ENCODE data around the gene KIAA0513.

The KIAA0513 gene

DNA sequence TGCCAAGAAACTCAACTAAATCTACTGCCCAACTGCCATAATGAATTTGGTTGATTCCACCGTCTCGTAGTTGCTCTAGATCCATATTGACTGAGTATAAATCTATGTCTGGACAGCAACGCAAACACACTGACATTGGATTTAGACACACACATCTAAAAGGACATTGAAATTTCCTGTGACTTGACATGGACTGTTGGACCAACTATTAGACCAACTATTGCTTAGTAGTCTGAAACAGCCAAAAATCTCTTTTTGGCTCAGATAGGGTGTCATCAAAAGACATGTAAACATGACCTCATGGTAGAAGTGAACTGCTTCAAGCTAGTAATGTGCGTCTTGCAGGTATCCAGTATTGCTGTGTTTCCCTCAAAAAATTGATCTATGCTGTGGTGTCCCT is 31.3 kb downstream of the KIAA0513 start:
- H3K4me1 ChIP-seq (ENCODE audit: control insufficient read depth, insufficient read depth, low read length): peaks cover 6% of the 10 kb centered on the region
- H3K9ac ChIP-seq (ENCODE audit: low read length in 2 of 2): no peak overlapping the region
- H3K9me3 ChIP-seq (ENCODE audit: control insufficient read depth in 2 of 2, low read length in 2 of 2): no peaks in the 10 kb centered on the region
- no peak overlapping the region for H3K4me3 ChIP-seq (ENCODE audit: low read length in 2 of 2)
- H3K36me3 ChIP-seq (ENCODE audit: control insufficient read depth in 2 of 2, insufficient read depth in 2 of 2, low read length in 2 of 2): no peaks in the 10 kb centered on the region
- H3K27ac ChIP-seq (ENCODE audit: low read length): no peak overlapping the region
- H3K27me3 ChIP-seq (ENCODE audit: control insufficient read depth in 1 of 2, insufficient read depth in 2 of 2, low read length in 2 of 2): no peaks in the 10 kb centered on the region

DNA sequence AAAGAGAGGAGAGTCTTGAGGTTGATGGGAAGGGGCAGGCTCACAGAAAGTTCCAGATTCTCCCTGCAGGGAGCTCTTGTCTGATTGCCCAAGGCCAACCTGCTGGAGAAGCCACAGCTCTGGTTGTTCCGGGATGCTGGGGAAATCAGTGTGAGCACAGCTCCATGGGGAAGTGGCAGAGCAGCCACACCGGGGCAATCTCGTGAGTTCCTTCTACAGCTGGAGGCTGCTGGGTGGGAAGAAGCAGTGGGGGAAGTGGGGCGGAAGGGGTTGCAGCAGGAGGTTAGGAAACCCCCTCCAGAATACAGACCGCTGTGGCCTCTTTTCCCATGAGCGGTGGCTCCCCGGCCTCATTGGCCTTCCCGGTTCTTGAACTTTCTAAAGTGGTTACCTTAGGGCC is 34.0 kb downstream of the KIAA0513 start:
- Histone ChIP-seq H3K9me3 (ENCODE audit: control insufficient read depth in 2 of 2, low read length in 2 of 2) (no peaks in the 10 kb centered on the region), H3K27me3 (ENCODE audit: control insufficient read depth in 1 of 2, insufficient read depth in 2 of 2, low read length in 2 of 2) (no peaks in the 10 kb centered on the region), H3K9ac (ENCODE audit: low read length in 2 of 2) (no peak overlapping the region), H3K27ac (ENCODE audit: low read length) (no peak overlapping the region), H3K4me3 (ENCODE audit: low read length in 2 of 2) (no peak overlapping the region), H3K36me3 (ENCODE audit: control insufficient read depth in 2 of 2, insufficient read depth in 2 of 2, low read length in 2 of 2) (no peaks in the 10 kb centered on the region), H3K4me1 (ENCODE audit: control insufficient read depth, insufficient read depth, low read length) (no peaks in the 10 kb centered on the region)

DNA sequence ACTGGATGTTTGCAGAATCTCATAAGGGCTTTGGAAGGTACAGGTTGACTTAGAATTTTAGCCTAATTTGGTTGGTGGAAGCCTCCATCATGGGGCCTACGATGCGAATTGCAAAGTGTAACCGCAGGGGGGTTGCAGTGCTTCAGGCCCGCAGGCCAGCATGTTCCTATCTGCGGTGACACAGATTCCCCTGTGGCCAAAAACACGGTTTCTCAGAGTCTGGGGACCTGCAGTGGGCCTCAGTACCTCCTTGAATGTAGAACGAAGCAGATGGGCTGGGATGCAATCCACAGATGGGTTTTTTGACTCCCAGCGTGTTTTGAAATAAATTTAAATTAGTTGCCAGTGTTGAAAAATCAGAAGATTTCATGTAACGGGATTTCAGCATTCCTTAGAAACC is 34.7 kb downstream of the KIAA0513 start:
- H3K27ac ChIP-seq (ENCODE audit: low read length): no peak overlapping the region
- no peak overlapping the region for H3K4me3 ChIP-seq (ENCODE audit: low read length in 2 of 2)
- peaks cover 0 to 4% of the 10 kb centered on the region in 2 donors for H3K36me3 ChIP-seq (ENCODE audit: control insufficient read depth in 2 of 2, insufficient read depth in 2 of 2, low read length in 2 of 2)
- no peaks in the 10 kb centered on the region for H3K27me3 ChIP-seq (ENCODE audit: control insufficient read depth in 1 of 2, insufficient read depth in 2 of 2, low read length in 2 of 2)
- H3K9me3 ChIP-seq (ENCODE audit: control insufficient read depth in 2 of 2, low read length in 2 of 2): no peaks in the 10 kb centered on the region
- H3K9ac ChIP-seq (ENCODE audit: low read length in 2 of 2): no peak overlapping the region
- no peaks in the 10 kb centered on the region for H3K4me1 ChIP-seq (ENCODE audit: control insufficient read depth, insufficient read depth, low read length)

DNA sequence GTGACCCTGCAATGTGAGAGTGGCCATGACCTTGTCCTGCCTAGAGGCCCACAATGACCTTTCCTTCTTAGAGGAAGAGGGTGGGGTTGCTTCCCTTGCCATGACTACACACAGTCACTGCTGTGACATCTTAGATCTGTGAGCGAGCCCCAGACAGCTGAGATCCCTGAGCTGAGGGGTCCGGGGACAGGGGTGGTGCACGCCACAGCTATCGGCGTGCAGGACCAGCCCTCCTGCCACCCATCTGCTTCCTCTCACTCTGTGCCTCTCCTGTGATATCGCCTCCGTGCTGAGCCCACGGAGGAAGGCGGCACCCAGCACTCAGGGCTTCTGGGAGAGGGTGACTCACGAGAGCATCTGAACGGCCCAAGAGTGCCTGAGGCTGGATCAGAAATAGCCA is 35.2 kb downstream of the KIAA0513 start:
- H3K9me3 ChIP-seq (ENCODE audit: control insufficient read depth in 2 of 2, low read length in 2 of 2): no peaks in the 10 kb centered on the region
- no peak overlapping the region for H3K4me3 ChIP-seq (ENCODE audit: low read length in 2 of 2)
- no peaks in the 10 kb centered on the region for H3K27me3 ChIP-seq (ENCODE audit: control insufficient read depth in 1 of 2, insufficient read depth in 2 of 2, low read length in 2 of 2)
- H3K9ac ChIP-seq (ENCODE audit: low read length in 2 of 2): no peak overlapping the region
- peaks cover 0 to 4% of the 10 kb centered on the region in 2 donors for H3K36me3 ChIP-seq (ENCODE audit: control insufficient read depth in 2 of 2, insufficient read depth in 2 of 2, low read length in 2 of 2)
- H3K27ac ChIP-seq (ENCODE audit: low read length): no peak overlapping the region
- H3K4me1 ChIP-seq (ENCODE audit: control insufficient read depth, insufficient read depth, low read length): no peaks in the 10 kb centered on the region

DNA sequence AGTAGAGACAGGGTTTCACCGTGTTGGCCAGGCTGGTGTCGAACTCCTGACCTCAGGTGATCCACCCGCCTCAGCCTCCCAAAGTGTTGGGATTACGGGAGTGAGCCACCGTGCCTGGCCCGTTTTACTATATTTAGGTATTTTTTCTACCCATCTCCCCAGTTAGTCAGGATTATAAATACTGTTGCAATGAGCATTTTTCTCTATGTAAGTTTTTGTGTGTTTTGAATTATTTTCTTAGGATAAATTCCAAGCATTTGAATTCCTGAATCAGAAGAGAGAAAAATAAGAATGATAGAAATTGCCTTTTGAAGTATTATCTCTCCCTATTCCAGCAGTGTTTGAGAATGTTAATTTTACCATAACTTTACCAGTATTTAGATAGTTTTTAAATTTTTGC is 36.6 kb downstream of the KIAA0513 start:
- Histone ChIP-seq H3K27ac (ENCODE audit: low read length) (no peak overlapping the region), H3K4me1 (ENCODE audit: control insufficient read depth, insufficient read depth, low read length) (no peaks in the 10 kb centered on the region), H3K9ac (ENCODE audit: low read length in 2 of 2) (no peak overlapping the region), H3K4me3 (ENCODE audit: low read length in 2 of 2) (no peak overlapping the region), H3K9me3 (ENCODE audit: control insufficient read depth in 2 of 2, low read length in 2 of 2) (no peaks in the 10 kb centered on the region), H3K36me3 (ENCODE audit: control insufficient read depth in 2 of 2, insufficient read depth in 2 of 2, low read length in 2 of 2) (peaks cover 2 to 4% of the 10 kb centered on the region in 2 donors), H3K27me3 (ENCODE audit: control insufficient read depth in 1 of 2, insufficient read depth in 2 of 2, low read length in 2 of 2) (no peaks in the 10 kb centered on the region)

DNA sequence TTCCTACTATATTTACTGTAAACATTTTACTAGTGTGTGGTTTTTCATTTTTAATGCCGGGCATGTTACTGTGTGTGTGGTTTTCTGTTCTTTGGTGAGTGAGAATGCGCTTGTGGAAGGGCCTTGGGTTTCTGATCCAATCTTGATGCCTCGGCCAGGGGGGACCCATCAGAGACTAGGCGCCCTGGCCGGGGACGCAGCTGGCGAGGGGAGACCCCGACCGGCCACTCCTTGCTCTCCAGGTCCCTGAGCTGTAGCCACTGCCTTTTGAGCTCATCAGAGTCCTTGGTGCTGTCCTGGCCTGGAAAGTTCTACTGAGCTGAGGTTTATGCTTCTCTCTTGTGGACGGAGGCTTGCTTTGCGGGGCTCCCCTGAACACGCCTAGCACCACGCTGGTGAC is 37.5 kb downstream of the KIAA0513 start:
- no peak overlapping the region for H3K27ac ChIP-seq (ENCODE audit: low read length)
- no peak overlapping the region for H3K4me3 ChIP-seq (ENCODE audit: low read length in 2 of 2)
- peaks cover 5 to 7% of the 10 kb centered on the region in 2 donors for H3K36me3 ChIP-seq (ENCODE audit: control insufficient read depth in 2 of 2, insufficient read depth in 2 of 2, low read length in 2 of 2)
- H3K9me3 ChIP-seq (ENCODE audit: control insufficient read depth in 2 of 2, low read length in 2 of 2): no peaks in the 10 kb centered on the region
- H3K4me1 ChIP-seq (ENCODE audit: control insufficient read depth, insufficient read depth, low read length): no peaks in the 10 kb centered on the region
- no peak overlapping the region for H3K9ac ChIP-seq (ENCODE audit: low read length in 2 of 2)
- H3K27me3 ChIP-seq (ENCODE audit: control insufficient read depth in 1 of 2, insufficient read depth in 2 of 2, low read length in 2 of 2): no peaks in the 10 kb centered on the region

DNA sequence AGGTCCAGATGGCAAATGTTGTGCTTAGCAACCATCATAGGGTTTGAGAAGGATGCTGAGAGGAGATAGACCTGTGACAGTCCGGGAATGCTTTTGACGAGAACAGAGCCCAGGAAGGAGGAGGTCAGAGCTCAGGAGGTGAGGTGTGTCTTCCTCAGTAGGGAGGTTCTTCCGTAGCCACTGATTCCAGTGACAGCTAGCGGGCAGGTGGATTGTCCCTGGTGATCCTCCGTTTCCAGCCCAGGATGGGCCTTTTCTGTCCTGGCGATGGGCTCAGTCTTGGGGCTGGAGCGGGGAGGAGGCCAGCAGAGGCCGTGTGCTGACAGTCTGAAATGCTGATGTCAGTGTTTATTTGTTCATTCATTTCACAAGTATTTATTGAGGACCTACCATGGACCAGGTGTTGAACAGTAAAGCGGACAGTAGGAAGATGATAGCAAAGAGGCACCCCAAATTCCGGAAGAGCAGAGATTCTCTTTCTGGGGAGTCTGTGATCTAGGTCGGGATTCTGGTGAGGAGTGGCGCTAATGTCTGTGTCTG is 38.8 kb downstream of the KIAA0513 start:
- Histone ChIP-seq H3K36me3 (ENCODE audit: control insufficient read depth in 2 of 2, insufficient read depth in 2 of 2, low read length in 2 of 2) (peaks cover 8 to 12% of the 10 kb centered on the region in 2 donors), H3K4me3 (ENCODE audit: low read length in 2 of 2) (no peak overlapping the region), H3K9ac (ENCODE audit: low read length in 2 of 2) (no peak overlapping the region), H3K4me1 (ENCODE audit: control insufficient read depth, insufficient read depth, low read length) (no peaks in the 10 kb centered on the region), H3K27me3 (ENCODE audit: control insufficient read depth in 1 of 2, insufficient read depth in 2 of 2, low read length in 2 of 2) (no peaks in the 10 kb centered on the region), H3K27ac (ENCODE audit: low read length) (no peak overlapping the region), H3K9me3 (ENCODE audit: control insufficient read depth in 2 of 2, low read length in 2 of 2) (no peaks in the 10 kb centered on the region)

DNA sequence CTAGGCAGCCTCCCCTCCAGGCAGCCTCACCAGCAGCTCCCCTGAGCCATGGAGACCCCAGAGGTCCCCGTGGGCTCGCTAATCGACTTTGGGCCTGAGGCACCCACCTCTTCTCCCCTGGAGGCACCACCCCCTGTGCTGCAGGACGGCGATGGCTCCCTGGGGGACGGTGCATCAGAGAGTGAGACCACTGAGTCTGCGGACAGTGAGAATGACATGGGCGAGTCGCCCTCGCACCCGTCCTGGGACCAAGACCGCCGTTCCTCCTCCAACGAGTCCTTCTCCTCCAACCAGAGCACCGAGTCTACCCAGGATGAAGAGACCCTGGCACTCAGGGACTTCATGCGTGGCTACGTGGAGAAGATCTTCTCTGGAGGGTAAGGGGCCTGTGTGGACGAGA is 39.4 kb downstream of the KIAA0513 start:
- Histone ChIP-seq H3K36me3 (ENCODE audit: control insufficient read depth in 2 of 2, insufficient read depth in 2 of 2, low read length in 2 of 2) (peaks cover 8 to 17% of the 10 kb centered on the region in 2 donors), H3K9me3 (ENCODE audit: control insufficient read depth in 2 of 2, low read length in 2 of 2) (no peaks in the 10 kb centered on the region), H3K4me1 (ENCODE audit: control insufficient read depth, insufficient read depth, low read length) (no peaks in the 10 kb centered on the region), H3K27me3 (ENCODE audit: control insufficient read depth in 1 of 2, insufficient read depth in 2 of 2, low read length in 2 of 2) (no peaks in the 10 kb centered on the region), H3K9ac (ENCODE audit: low read length in 2 of 2) (no peak overlapping the region), H3K27ac (ENCODE audit: low read length) (no peak overlapping the region), H3K4me3 (ENCODE audit: low read length in 2 of 2) (no peak overlapping the region)

DNA sequence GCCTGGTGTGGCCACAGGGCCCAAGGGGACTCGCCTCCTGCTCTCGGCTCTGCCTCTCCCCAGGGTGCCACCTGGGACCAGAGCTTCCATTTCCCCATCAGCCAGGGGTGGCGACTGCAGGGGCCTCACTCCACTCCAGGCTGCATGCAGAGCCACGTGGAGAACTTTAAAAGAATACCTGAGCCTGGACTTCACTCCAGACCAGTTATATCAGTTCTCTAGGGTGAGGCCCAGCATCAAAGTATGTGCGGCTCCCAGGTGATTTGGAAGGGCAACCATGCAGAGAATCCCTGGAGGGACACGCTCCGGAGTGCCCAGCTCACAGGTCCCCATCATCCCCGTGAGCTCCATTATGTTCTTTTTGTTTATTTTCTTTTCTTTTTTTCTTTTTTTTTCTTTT is 39.8 kb downstream of the KIAA0513 start:
- H3K27me3 ChIP-seq (ENCODE audit: control insufficient read depth in 1 of 2, insufficient read depth in 2 of 2, low read length in 2 of 2): no peaks in the 10 kb centered on the region
- no peaks in the 10 kb centered on the region for H3K9me3 ChIP-seq (ENCODE audit: control insufficient read depth in 2 of 2, low read length in 2 of 2)
- H3K27ac ChIP-seq (ENCODE audit: low read length): no peak overlapping the region
- H3K4me1 ChIP-seq (ENCODE audit: control insufficient read depth, insufficient read depth, low read length): no peaks in the 10 kb centered on the region
- H3K36me3 ChIP-seq (ENCODE audit: control insufficient read depth in 2 of 2, insufficient read depth in 2 of 2, low read length in 2 of 2): peaks cover 8 to 17% of the 10 kb centered on the region in 2 donors
- H3K4me3 ChIP-seq (ENCODE audit: low read length in 2 of 2): no peak overlapping the region
- H3K9ac ChIP-seq (ENCODE audit: low read length in 2 of 2): no peak overlapping the region

DNA sequence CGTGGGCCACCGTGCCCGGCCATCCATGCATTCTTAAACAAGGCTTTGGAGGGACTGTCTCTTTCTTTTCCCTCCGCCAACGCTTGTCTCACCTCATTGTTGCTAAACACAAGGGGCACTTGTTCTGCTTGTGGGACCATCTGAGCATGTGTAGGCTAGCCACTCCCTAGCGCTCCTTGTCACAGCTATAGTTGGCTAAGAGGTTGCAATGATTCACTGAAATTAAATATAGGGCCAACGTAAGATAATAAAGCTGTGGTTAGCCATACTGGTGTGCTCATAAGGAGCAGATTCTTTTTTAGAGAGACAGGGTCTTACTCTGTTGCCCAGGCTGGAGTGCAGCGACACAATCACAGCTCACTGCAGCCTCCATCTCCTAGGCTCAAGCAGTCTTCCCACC is 41.2 kb downstream of the KIAA0513 start:
- H3K27me3 ChIP-seq (ENCODE audit: control insufficient read depth in 1 of 2, insufficient read depth in 2 of 2, low read length in 2 of 2): no peaks in the 10 kb centered on the region
- no peak overlapping the region for H3K4me3 ChIP-seq (ENCODE audit: low read length in 2 of 2)
- H3K27ac ChIP-seq (ENCODE audit: low read length): no peak overlapping the region
- H3K9me3 ChIP-seq (ENCODE audit: control insufficient read depth in 2 of 2, low read length in 2 of 2): no peaks in the 10 kb centered on the region
- H3K4me1 ChIP-seq (ENCODE audit: control insufficient read depth, insufficient read depth, low read length): no peaks in the 10 kb centered on the region
- no peak overlapping the region for H3K9ac ChIP-seq (ENCODE audit: low read length in 2 of 2)
- peaks cover 15 to 17% of the 10 kb centered on the region in 2 donors for H3K36me3 ChIP-seq (ENCODE audit: control insufficient read depth in 2 of 2, insufficient read depth in 2 of 2, low read length in 2 of 2)

DNA sequence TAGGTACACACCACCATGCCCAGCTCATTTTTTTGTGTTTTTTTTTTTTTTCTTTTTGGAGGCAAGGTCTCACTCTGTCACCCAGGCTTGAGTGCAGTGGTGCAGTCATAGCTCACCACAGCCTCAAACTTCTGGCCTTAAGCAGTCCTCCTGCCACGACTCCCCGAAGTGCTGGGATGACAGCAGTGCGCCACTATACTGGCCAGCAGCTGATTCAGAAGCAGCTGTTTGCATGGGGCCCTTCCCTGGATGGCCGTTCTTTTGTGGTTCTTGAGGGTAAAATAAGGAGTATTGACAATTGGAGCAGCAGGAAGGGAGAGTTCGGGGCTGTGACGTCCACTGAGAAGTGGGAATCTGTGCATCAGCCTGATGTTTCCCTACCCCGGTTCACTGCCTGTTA is 41.6 kb downstream of the KIAA0513 start:
- Histone ChIP-seq H3K4me3 (ENCODE audit: low read length in 2 of 2) (no peak overlapping the region), H3K27me3 (ENCODE audit: control insufficient read depth in 1 of 2, insufficient read depth in 2 of 2, low read length in 2 of 2) (no peaks in the 10 kb centered on the region), H3K4me1 (ENCODE audit: control insufficient read depth, insufficient read depth, low read length) (no peaks in the 10 kb centered on the region), H3K9me3 (ENCODE audit: control insufficient read depth in 2 of 2, low read length in 2 of 2) (no peaks in the 10 kb centered on the region), H3K27ac (ENCODE audit: low read length) (no peak overlapping the region), H3K9ac (ENCODE audit: low read length in 2 of 2) (no peak overlapping the region), H3K36me3 (ENCODE audit: control insufficient read depth in 2 of 2, insufficient read depth in 2 of 2, low read length in 2 of 2) (peaks cover 15 to 17% of the 10 kb centered on the region in 2 donors)
